ENCODE data around the gene DHX35. TPM values are rescaled to one million over a fixed set of nuclear protein-coding genes. Genes with fewer than 3 reads are reported as not detected.

DHX35 gene
- total and polyA plus RNA-seq, 2 of the 13 experiments (the other 11 are each of a cell fraction or from before 2014, with no cell fraction given), result 25.8 to 28.7 TPM

DNA sequence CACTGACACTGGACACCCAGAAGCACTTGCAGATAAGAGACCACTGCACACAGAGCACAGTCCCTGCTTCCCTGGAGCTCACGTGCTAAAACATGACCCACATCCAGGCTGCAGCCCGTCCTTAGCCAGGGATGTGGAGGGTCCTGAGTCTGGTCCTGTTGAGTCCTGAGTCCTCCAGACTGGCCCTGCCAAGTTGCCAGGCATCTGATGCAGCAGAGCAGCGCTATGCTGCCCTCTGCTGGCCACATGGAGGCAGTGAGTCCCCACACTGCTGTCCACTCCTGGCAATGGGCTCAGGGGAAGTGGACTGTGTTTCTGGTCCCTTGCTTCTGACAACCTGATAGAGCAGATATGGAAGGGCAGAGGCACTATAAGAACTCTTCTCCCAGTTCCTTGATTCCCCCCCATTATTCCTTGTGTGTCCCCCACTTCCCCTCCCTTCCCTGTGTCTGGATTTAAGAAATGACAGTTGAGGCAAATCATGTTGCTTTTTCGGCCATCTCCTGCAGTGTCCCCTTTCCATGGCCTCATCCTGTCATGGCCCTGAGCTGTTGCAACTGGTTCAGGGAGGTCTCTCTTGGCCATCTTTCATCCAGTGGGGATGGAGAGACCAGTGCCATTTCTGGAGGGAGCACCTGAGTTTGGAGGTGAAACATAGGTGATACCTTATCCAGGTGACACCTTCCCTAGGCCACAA lies 86.0 kb downstream of the DHX35 start (continued):
- TF ChIP-seq ZNF780A (CRISPR knock-in tag; IDR thresholded peaks at IDR 0.05) (0 out of 2 replicates have a peak, but pooled peaks have one; percentile 42), SALL1 (CRISPR knock-in tag; IDR thresholded peaks at IDR 0.05) (peak; percentile 73; the same call in 1 of the 2 replicates), CBX5 (CRISPR knock-in tag; IDR thresholded peaks at IDR 0.05; ENCODE audit: borderline replicate concordance) (peak; percentile 48; the same call in 1 of the 2 replicates), TEAD3 (CRISPR knock-in tag; optimal IDR thresholded peaks at IDR 0.05; ENCODE audit: borderline replicate concordance) (peak; percentile 79), ZNF569 (CRISPR knock-in tag; IDR thresholded peaks at IDR 0.05; ENCODE audit: borderline replicate concordance) (no peak), ZSCAN29 (CRISPR knock-in tag; conservative IDR thresholded peaks at IDR 0.05) (no peak), RORA (CRISPR knock-in tag; IDR thresholded peaks at IDR 0.05) (no peak), ZNF614 (CRISPR knock-in tag; IDR thresholded peaks at IDR 0.05; ENCODE audit: borderline replicate concordance) (0 out of 2 replicates have a peak, but pooled peaks have one; percentile 73), ZBTB7B (CRISPR knock-in tag; IDR thresholded peaks at IDR 0.05) (0 out of 2 replicates have a peak, but pooled peaks have one; percentile 42), ZNF256 (CRISPR knock-in tag; conservative IDR thresholded peaks at IDR 0.05) (no peak), ZNF30 (CRISPR knock-in tag; IDR thresholded peaks at IDR 0.05) (no peak), ZNF34 (CRISPR knock-in tag; IDR thresholded peaks at IDR 0.05; ENCODE audit: borderline replicate concordance) (0 out of 2 replicates have a peak, but pooled peaks have one; percentile 39), ZC3H4 (CRISPR knock-in tag; IDR thresholded peaks at IDR 0.05; ENCODE audit: borderline replicate concordance) (peak; percentile 82; the same call in 1 of the 2 replicates), FIP1L1 (IDR thresholded peaks at IDR 0.05; ENCODE audit: borderline replicate concordance, insufficient read depth, low read depth, low read length) (no peak), KDM5B (CRISPR knock-in tag; IDR thresholded peaks at IDR 0.05; ENCODE audit: borderline replicate concordance) (peak; percentile 60; the same call in 1 of the 2 replicates), TARDBP (CRISPR knock-in tag; IDR thresholded peaks at IDR 0.05) (no peak), ZNF556 (CRISPR knock-in tag; IDR thresholded peaks at IDR 0.05; ENCODE audit: borderline replicate concordance) (peak; percentile 85), RNF2 (conservative IDR thresholded peaks at IDR 0.05; ENCODE audit: low read depth) (no peak)
- TF ChIP-seq, protein P1, sequence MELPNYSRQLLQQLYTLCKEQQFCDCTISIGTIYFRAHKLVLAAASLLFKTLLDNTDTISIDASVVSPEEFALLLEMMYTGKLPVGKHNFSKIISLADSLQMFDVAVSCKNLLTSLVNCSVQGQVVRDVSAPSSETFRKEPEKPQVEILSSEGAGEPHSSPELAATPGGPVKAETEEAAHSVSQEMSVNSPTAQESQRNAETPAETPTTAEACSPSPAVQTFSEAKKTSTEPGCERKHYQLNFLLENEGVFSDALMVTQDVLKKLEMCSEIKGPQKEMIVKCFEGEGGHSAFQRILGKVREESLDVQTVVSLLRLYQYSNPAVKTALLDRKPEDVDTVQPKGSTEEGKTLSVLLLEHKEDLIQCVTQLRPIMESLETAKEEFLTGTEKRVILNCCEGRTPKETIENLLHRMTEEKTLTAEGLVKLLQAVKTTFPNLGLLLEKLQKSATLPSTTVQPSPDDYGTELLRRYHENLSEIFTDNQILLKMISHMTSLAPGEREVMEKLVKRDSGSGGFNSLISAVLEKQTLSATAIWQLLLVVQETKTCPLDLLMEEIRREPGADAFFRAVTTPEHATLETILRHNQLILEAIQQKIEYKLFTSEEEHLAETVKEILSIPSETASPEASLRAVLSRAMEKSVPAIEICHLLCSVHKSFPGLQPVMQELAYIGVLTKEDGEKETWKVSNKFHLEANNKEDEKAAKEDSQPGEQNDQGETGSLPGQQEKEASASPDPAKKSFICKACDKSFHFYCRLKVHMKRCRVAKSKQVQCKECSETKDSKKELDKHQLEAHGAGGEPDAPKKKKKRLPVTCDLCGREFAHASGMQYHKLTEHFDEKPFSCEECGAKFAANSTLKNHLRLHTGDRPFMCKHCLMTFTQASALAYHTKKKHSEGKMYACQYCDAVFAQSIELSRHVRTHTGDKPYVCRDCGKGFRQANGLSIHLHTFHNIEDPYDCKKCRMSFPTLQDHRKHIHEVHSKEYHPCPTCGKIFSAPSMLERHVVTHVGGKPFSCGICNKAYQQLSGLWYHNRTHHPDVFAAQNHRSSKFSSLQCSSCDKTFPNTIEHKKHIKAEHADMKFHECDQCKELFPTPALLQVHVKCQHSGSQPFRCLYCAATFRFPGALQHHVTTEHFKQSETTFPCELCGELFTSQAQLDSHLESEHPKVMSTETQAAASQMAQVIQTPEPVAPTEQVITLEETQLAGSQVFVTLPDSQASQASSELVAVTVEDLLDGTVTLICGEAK (IDR thresholded peaks at IDR 0.05), result no peak
- TF ChIP-seq, protein P1 (CRISPR knock-in tag; IDR thresholded peaks at IDR 0.05), result 0 out of 2 replicates have a peak, but pooled peaks have one; percentile 40
- TF ChIP-seq, protein P2, sequence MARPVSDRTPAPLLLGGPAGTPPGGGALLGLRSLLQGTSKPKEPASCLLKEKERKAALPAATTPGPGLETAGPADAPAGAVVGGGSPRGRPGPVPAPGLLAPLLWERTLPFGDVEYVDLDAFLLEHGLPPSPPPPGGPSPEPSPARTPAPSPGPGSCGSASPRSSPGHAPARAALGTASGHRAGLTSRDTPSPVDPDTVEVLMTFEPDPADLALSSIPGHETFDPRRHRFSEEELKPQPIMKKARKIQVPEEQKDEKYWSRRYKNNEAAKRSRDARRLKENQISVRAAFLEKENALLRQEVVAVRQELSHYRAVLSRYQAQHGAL (CRISPR knock-in tag; IDR thresholded peaks at IDR 0.05; ENCODE audit: not compliant biosample characterization), result no peak

Measured in HepG2 (cell line).